IPS-15b (cell line): ENCODE results near the gene GUCY1A2.

ENCODE experiments used
- H3K27me3 ChIP-seq: one replicate; pipeline ENCODE4 v1.6.1; 2013; ENCODE audit warnings: low read length; ENCODE audit not compliant: control insufficient read depth, insufficient read depth
- H3K36me3 ChIP-seq: one replicate; pipeline ENCODE4 v1.6.1; 2013; ENCODE audit warnings: low read length; ENCODE audit not compliant: control insufficient read depth, insufficient read depth
- H3K4me1 ChIP-seq: one replicate; pipeline ENCODE4 v1.6.1; 2013; ENCODE audit warnings: mild to moderate bottlenecking, low read length; ENCODE audit not compliant: control insufficient read depth, insufficient read depth
- H3K4me3 ChIP-seq: one replicate; pipeline ENCODE4 v1.5.1; 2013; ENCODE audit warnings: low read depth, low read length
- H3K9ac ChIP-seq: one replicate; pipeline ENCODE4 v1.6.1; 2013; ENCODE audit warnings: low read depth, mild to moderate bottlenecking, low read length
- H3K9me3 ChIP-seq: one replicate; pipeline ENCODE4 v1.6.1; 2013; ENCODE audit warnings: mild to moderate bottlenecking, low read length; ENCODE audit not compliant: control insufficient read depth, insufficient read depth

The GUCY1A2 gene

GRCh38 chr11:106961518-106961917 is 56.8 kb downstream of the GUCY1A2 start:
- Histone ChIP-seq H3K4me3 (no peak overlapping the region), H3K9ac (no peak overlapping the region), H3K9me3 (no peaks in the 10 kb centered on the region), H3K27me3 (no peaks in the 10 kb centered on the region), H3K36me3 (no peaks in the 10 kb centered on the region), H3K4me1 (peaks cover 24% of the 10 kb centered on the region)

DNA sequence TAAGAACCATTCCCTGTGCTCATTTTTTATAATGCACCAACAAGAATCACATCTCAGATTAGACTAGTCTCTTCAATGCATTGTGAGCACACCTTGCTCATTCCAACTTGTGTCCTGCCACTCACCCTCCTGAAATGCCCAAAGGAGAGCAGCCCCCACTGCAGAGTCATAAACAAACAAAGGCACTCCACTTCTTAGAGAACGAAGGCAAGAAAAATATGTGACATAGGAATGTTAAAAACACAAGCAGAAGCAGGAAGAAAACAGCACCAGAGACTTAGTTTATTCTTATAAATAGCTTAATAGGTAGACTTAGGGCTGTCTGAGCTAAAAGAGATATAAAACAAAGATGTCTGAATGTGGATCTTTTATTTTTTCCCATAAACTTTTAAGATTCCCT is 57.2 kb downstream of the GUCY1A2 start:
- Histone ChIP-seq H3K27me3 (no peaks in the 10 kb centered on the region), H3K4me1 (peaks cover 26% of the 10 kb centered on the region), H3K36me3 (no peaks in the 10 kb centered on the region), H3K4me3 (no peak overlapping the region), H3K9me3 (no peaks in the 10 kb centered on the region), H3K9ac (no peak overlapping the region)

- Histone ChIP-seq H3K4me1 (peaks cover 26% of the 10 kb centered on the region), H3K27me3 (no peaks in the 10 kb centered on the region), H3K9me3 (no peaks in the 10 kb centered on the region), H3K4me3 (no peak overlapping the region), H3K36me3 (no peaks in the 10 kb centered on the region), H3K9ac (no peak overlapping the region)
Measured at GRCh38 chr11:106959800-106960199, 58.5 kb downstream of the GUCY1A2 start.

DNA sequence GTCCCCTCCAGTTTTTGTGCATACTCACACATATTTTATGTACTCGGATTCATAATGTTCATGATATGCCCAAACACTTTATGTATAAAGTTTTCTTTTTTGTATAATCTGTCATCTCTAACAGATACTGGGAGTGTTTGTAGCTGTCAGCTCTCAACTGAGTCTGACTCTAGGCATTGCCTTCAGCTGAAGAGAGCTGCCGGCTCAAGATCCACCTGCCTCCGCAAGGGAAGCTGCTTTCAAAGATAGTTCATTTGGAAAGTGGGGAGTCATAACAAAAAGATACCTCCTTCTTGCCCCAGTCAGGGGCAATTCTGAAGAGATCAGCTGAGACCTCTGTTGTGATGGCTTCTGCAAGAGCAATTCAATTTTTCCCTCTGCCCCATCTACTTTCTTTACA is 58.9 kb downstream of the GUCY1A2 start:
- H3K9ac ChIP-seq = no peak overlapping the region
- H3K27me3 ChIP-seq = no peaks in the 10 kb centered on the region
- H3K4me1 ChIP-seq = peaks cover 26% of the 10 kb centered on the region
- H3K36me3 ChIP-seq = no peaks in the 10 kb centered on the region
- no peaks in the 10 kb centered on the region for H3K9me3 ChIP-seq
- H3K4me3 ChIP-seq = no peak overlapping the region

GRCh38 chr11:106958517-106959248 is 59.6 kb downstream of the GUCY1A2 start:
- no peaks in the 10 kb centered on the region for H3K36me3 ChIP-seq
- H3K4me1 ChIP-seq = peaks cover 26% of the 10 kb centered on the region
- H3K9ac ChIP-seq = no peak overlapping the region
- no peaks in the 10 kb centered on the region for H3K9me3 ChIP-seq
- H3K27me3 ChIP-seq = no peaks in the 10 kb centered on the region
- no peak overlapping the region for H3K4me3 ChIP-seq

GRCh38 chr11:106957030-106957482 is 61.2 kb downstream of the GUCY1A2 start:
- Histone ChIP-seq H3K36me3 (no peaks in the 10 kb centered on the region), H3K9me3 (no peaks in the 10 kb centered on the region), H3K27me3 (no peaks in the 10 kb centered on the region), H3K4me3 (peak overlapping the region; percentile 37), H3K4me1 (peaks cover 26% of the 10 kb centered on the region), H3K9ac (no peak overlapping the region)

GRCh38 chr11:106950067-106950491 is 68.2 kb downstream of the GUCY1A2 start:
- Histone ChIP-seq H3K36me3 (no peaks in the 10 kb centered on the region), H3K4me3 (no peak overlapping the region), H3K4me1 (no peaks in the 10 kb centered on the region), H3K9ac (no peak overlapping the region), H3K27me3 (no peaks in the 10 kb centered on the region), H3K9me3 (no peaks in the 10 kb centered on the region)

DNA sequence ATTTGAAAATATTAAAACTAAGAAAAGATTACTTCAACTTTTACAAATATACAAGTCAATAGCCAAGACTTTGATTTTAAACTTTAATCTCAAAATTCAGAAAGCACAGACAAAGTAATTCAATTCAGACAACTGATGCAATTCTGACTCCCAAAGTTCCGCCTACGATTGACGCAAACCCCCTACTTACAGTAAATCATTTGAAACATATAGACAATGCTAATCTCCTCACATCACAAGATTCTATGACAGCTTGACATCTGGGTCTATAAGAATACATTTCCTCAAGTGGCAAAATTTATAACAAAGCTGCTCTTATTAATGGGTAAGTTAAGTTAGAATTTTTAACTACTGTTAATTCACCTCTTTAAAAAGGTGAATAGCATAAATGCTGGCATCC is 75.2 kb downstream of the GUCY1A2 start:
- Histone ChIP-seq H3K4me3 (no peak overlapping the region), H3K36me3 (no peaks in the 10 kb centered on the region), H3K9me3 (no peaks in the 10 kb centered on the region), H3K9ac (no peak overlapping the region), H3K27me3 (no peaks in the 10 kb centered on the region), H3K4me1 (no peaks in the 10 kb centered on the region)

DNA sequence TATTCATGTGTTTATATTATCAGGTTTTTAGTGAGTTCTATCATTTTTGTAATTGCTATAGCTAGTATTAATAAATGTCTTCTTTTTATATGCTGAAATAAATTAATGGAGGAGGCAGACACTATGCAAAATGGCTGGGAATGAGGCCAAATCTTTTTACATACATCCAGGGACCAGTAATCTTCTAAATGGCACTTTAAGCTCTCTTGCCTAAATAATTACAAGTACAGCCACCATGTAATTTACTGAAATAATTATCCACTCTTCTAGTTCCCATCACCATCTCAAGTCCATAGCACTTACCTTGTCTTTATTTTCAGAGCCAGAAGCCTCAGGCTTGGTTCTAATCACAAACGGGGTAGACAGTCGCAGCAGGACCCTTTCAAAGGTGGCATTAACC is 79.1 kb downstream of the GUCY1A2 start:
- Histone ChIP-seq H3K27me3 (no peaks in the 10 kb centered on the region), H3K36me3 (no peaks in the 10 kb centered on the region), H3K9ac (no peak overlapping the region), H3K9me3 (no peaks in the 10 kb centered on the region), H3K4me3 (no peak overlapping the region), H3K4me1 (peaks cover 4% of the 10 kb centered on the region)

- no peaks in the 10 kb centered on the region for H3K9me3 ChIP-seq
- no peaks in the 10 kb centered on the region for H3K36me3 ChIP-seq
- H3K4me3 ChIP-seq = no peak overlapping the region
- no peak overlapping the region for H3K9ac ChIP-seq
- peaks cover 4% of the 10 kb centered on the region for H3K4me1 ChIP-seq
- H3K27me3 ChIP-seq = no peaks in the 10 kb centered on the region
Measured at GRCh38 chr11:106937111-106937510, 81.2 kb downstream of the GUCY1A2 start.

DNA sequence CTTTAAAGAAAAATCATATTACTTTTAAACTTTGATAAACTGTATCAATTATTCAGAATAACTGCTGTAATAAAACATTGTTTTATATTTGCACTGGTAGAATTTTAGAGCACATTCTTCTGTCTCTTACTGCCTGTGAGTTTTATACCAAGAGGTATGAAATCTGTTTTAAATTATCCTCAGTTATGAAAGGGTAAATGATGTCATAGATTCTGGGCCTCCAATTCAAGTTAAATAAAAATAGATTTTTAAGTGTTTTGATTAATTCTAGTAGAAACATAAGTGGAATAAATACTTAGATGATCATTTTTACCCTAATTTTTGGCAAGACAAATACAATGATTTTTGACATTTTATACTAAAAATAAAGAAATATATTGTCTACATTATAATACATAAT is 93.0 kb downstream of the GUCY1A2 start:
- Histone ChIP-seq H3K4me1 (no peaks in the 10 kb centered on the region), H3K9ac (no peak overlapping the region), H3K9me3 (no peaks in the 10 kb centered on the region), H3K27me3 (no peaks in the 10 kb centered on the region), H3K4me3 (no peak overlapping the region), H3K36me3 (no peaks in the 10 kb centered on the region)

DNA sequence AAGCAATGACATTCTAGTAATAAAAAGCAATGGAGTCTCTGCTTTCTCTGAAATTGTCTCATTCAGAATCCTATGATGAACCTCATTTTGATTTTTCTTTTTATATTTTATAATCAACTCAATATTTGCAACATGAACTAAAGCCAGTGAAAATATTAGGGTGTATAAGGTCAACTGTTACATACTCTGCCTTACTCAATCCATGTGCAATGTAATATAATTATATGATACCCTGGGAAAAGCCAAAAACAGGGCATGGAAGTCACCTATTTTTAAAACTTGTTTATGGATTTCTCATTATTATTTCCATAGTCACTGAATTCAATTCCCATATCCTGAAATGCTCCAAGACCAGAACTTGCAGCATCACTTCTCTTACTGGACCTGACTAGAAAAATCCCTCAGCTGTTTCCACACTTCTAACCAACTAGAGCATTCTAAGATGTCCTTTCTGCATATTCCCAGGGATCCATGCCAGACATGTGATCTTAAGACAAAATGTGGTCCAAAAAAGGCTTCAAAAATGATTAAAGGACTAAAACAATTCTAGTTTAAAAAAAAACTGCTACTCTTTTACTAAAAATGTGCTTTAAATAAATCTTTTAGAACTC is 97.3 kb downstream of the GUCY1A2 start:
- no peak overlapping the region for H3K9ac ChIP-seq
- no peaks in the 10 kb centered on the region for H3K9me3 ChIP-seq
- H3K4me3 ChIP-seq = no peak overlapping the region
- no peaks in the 10 kb centered on the region for H3K4me1 ChIP-seq
- H3K36me3 ChIP-seq = no peaks in the 10 kb centered on the region
- no peaks in the 10 kb centered on the region for H3K27me3 ChIP-seq
